Activated gamma-delta T cell treated with anti-CD3 and anti-CD28 coated beads, Interleukin-2, amount 50 U/mL, for 16 hours (primary cell): ENCODE data around the gene TSHZ2.
A peak's percentile ranks its signal among the peaks of the same experiment; 100 is the strongest.

Experiments used
- DNase-seq: peaks from one replicate; pipeline ENCODE4 v3.0.0-alpha.2; 2020; ENCODE audit warnings: low read depth

The TSHZ2 gene

GRCh38 chr20:53208110-53208832, 236.1 kb downstream of the TSHZ2 start:
- DNase-seq, result no peak

GRCh38 chr20:53210041-53210440, 237.9 kb downstream of the TSHZ2 start:
- DNase-seq, result no peak

- DNase-seq, result no peak
Measured at GRCh38 chr20:53210931-53211330, 238.8 kb downstream of the TSHZ2 start.

DNA sequence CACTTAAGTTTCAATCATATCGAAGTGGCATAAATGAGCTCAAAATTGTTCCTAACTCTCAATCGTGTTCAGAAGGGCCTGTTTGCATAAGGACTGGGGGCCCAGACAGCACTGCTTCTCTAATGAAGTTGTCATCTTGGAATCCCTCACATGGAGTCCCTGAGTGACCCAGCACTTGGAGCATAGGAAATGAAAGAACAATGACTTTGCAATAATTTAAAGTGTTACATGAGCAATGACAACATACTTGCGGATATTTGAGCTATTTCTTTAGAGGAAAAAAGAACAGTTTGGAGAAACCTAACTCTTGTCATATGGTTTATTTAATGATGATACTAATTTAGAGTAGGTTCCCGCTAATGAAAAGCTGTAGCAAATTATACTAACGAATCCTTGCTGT, 239.9 kb downstream of the TSHZ2 start:
- DNase-seq, result no peak

DNA sequence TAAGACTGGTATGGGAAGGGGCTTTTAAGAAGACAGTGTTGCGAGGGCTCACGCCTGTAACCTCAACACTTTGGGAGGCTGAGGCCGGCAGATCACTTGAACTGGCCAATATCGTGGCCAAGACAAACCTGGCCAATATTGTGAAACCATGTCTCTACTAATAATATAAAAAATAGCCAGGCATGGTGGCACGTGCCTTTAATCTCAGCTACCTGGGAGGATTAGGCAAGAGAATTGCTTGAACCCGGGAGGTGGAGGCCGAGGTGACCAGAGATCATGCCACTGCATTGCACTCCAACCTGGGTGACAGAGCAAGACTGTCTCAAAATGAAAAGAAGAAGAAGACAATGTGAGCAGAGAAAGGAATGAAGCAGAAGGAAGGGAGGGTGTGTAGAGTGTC, 242.2 kb downstream of the TSHZ2 start:
- DNase-seq, result no peak

GRCh38 chr20:53215166-53215565, 243.0 kb downstream of the TSHZ2 start:
- DNase-seq, result no peak

GRCh38 chr20:53216478-53216855, 244.3 kb downstream of the TSHZ2 start:
- DNase-seq, result no peak

- peak; percentile 64 for DNase-seq
Measured at GRCh38 chr20:53216856-53217576, 244.9 kb downstream of the TSHZ2 start.

DNA sequence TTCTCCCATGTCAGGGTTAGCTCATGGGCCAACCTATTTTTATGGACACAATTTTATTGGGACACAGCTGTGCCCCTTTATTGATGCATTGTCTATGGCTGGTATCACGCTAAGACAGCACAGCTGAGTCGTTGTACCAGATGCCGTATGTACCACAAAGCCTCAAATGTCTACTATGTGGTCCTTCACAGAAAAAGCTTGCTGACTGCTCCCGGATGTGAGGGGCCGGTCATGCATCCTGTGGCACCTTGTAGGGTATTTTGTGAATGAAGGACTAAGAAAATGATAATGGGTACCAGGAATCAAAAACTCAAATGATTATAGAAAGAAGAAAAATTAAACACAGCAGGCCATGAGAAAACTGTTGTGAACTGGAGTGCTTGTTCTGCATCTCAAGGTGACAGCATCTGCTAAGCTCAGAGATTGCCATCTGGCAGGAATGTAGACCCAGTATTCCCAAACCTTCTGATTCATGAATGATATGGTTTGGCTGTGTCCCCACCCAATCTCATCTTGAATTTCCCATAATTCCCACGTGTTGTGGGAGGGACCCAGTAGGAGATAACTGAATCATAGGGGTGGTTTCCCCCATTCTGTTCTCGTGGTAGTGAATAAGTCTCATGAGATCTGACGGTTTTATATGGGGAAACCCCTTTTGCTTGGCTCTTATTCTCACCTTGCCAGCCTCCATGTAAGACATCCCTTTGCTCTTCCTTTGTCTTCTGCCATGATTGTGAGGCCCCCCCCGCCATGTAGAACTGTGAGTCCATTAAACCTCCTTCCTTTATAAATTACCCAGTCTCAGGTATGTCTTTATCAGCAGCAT, 248.5 kb downstream of the TSHZ2 start:
- DNase-seq, result no peak

DNA sequence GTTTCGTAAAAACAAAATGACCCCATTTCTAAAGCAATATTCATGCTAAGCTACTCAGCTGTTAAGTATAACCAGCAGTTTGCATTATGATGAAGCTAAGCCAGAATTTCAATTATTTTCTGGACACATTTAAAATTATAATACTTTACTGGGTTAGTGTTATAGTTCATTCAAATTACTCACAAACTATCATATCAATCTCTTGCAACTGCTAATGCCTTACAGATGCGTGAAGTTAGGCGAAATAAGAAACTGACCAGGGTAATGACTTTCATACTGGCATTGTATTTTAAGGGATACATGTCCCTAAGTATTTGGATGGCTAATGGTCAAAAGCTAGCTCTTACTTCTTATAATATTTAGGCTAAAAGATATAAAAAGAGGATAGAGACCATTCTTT, 249.6 kb downstream of the TSHZ2 start:
- DNase-seq, result no peak

- DNase-seq, result no peak
Measured at GRCh38 chr20:53222416-53222815, 250.3 kb downstream of the TSHZ2 start.

DNA sequence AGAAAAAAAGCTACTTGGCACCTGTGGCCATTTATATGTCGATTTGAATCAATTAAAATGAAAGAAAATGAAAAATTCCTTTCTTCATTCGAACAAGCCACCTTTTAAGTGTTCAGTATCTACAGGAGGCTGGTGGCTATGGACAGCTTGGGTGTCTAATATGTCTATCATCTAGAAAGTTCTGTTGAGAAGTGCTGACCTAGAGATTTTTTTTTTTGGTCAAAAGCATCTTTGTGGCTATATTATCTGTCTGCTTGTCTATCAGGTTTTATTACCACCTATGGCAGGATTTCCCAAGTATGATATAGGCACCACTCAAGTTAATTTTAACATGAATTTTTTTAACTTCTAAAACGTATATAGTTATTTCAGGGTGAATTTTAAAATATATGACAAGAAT, 250.8 kb downstream of the TSHZ2 start:
- no peak for DNase-seq

DNA sequence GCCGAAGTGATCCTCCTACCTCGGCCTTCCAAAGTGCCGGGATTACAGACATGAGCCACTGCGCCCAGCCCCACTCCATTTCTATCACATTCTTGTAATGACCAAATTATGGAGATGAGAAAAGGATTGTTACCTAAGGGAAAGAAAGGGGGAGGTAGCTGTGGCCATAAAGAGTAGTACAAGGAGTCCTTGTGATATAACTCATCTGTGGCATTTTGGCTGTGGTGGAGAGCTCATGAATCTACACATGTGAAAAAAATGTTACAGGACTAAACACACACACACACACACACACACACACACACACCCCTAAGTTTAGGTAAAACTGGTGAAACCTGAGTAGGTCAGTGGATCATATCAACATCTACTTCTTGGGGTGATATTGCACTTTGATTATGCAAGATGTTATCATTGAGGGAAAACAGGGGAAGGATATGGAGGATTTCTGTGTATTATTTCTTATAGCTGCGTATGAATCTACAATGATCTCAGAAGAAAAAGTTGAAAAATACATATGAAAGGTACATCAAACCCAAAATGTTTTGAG, 251.5 kb downstream of the TSHZ2 start:
- no peak for DNase-seq

GRCh38 chr20:53224851-53225250, 252.7 kb downstream of the TSHZ2 start:
- no peak for DNase-seq

- no peak for DNase-seq
Measured at GRCh38 chr20:53226826-53227225, 254.7 kb downstream of the TSHZ2 start.

DNA sequence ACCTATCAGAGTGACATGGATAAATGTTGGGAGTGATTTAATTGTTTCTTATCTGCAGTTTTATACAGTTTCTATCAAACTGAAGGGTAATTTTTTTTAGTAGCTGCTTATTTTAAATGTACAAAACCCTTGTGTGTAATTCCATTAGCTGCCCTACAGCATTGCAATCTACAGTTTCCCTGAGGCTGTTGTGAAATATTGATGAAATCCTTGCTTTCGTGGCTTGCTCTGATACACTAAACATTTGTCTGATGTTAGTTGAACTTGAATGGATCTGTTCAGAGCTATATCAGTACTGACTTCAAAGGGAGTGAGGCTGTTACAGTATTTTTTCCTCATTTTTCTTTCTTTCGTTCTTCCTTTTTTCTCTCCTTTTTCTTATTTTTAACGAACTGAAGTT, 255.4 kb downstream of the TSHZ2 start:
- no peak for DNase-seq

DNA sequence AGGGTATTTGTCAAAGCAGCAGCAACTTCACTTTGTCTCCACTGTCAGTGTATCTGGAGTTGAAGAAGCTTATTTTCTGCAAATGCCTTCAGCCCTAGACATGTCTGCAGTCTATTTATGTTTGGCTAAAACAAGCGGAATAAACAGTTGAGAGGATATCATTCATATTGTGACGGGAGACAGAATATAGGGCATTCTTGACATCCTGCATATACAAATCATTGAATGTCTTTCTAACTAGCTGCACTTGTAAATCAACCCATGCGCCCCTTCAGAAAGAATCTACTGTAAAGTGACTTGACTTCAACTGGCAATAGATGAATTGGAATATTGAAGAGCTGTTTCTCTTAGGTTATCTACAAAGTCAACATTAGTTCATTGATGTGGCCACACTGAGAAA, 258.9 kb downstream of the TSHZ2 start:
- no peak for DNase-seq

- no peak for DNase-seq
Measured at GRCh38 chr20:53237461-53237860, 265.3 kb downstream of the TSHZ2 start.

GRCh38 chr20:53238121-53238660, 266.0 kb downstream of the TSHZ2 start:
- DNase-seq, result no peak

DNA sequence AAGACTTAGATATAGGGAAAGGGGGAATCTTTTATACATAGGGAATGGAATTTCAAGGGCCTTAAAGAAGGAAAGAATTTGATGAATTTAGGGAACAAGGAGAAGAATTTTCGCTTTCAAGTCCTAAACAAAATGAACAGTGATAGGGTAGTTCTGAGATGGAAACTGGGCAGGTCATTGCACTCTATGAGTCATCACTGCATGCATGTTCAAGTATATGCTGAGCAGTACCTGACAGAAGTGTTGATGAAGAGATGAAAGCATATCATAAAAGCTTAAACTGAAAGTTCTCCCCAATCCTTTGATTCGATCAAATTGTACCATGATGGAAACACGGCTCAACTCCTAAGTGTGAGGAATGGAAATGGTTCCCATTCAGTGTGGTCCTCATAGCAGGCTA, 271.0 kb downstream of the TSHZ2 start:
- no peak for DNase-seq

DNA sequence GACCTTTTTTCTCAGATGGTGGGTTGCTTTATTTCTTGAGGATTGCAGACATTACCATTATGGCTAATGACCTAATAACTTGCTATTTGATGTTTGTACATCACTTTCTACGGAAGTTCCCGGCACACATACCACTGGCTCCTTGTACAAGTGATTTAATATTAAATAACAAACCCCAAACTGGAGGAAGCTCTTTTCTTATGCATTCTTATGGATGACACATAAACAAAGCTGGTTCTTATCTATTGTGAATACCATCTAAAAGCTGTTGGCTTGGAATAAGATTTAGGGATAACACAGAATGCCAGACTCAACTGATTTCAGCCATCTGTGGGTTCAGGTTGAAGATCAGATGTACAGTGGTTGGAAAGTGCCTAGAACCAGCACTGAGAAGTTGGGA, 272.6 kb downstream of the TSHZ2 start:
- no peak for DNase-seq

GRCh38 chr20:53245574-53245973, 273.4 kb downstream of the TSHZ2 start:
- DNase-seq, result no peak
